ENCODE data around the gene CDHR1.

DNA sequence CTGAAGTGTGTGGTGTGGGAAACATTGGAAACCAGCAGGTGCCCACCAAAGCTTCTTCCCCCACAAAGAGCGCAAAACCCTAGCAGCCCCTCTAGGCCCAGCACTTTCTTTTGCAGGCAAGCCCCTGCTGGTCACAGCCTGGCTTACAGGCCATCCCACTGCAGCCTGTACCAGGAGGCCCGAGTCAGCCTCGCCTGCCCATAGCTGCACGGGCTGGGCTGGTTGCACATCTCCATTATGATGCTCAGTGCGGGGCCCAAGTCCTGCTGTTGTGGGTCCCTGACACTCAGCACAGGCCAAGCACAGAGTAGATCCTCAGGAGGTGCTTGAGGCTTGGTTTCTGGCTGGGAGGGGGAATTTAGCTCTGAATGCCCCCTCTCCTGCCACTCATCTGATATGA is 8.0 kb downstream of the CDHR1 start:
- no peak for TF ChIP-seq ZNF274 (IDR thresholded peaks at IDR 0.05; ENCODE audit: low read depth, low read length)
- TF ChIP-seq SUZ12 (IDR thresholded peaks at IDR 0.05; ENCODE audit: extremely low read depth, insufficient read depth, insufficient read length): no peak
- TF ChIP-seq YY1 (IDR thresholded peaks at IDR 0.05; ENCODE audit: insufficient read depth, insufficient read length): no peak

Data from NT2/D1 (cell line).